WTC11 (cell line): ENCODE measurements around the gene TEKTIP1. TPM values are rescaled to one million over a fixed set of nuclear protein-coding genes. Genes with fewer than 3 reads are reported as not detected.

Source experiments
- ATAC-seq: fragments of 200-7000 bp; cut with Tn5 transposase; 2 replicates; pipeline ENCODE4 v1.10.0; 2021; ENCODE audit warnings: mild to moderate bottlenecking, moderate library complexity
- CTCF ChIA-PET: fragments of 300-600 bp; sonication (Branson Sonifier 250); formaldehyde crosslinking; loops from one replicate; lab custom pipeline; 2021; ENCODE audit warnings: antibody characterized with exemption; lab: Charles Lee
- POLR2A ChIA-PET: fragments of 350-600 bp; sonication (Branson Sonifier 250); formaldehyde crosslinking; loops from one replicate; lab custom pipeline; 2021; ENCODE audit warnings: antibody characterized with exemption; lab: Charles Lee
- DNase-seq: peaks from one replicate; pipeline ENCODE4 v3.0.0; 2021; ENCODE audit warnings: low spot score
- H3K27ac Mint-ChIP-seq: 2 replicates; pipeline ENCODE4 v1.8.0; 2021; ENCODE audit warnings: mixed read lengths
- H3K27me3 Mint-ChIP-seq: 2 replicates; pipeline ENCODE4 v1.8.0; 2021; ENCODE audit warnings: low read depth, mild to moderate bottlenecking, moderate library complexity, mixed read lengths
- H3K36me3 Mint-ChIP-seq: 2 replicates; pipeline ENCODE4 v1.8.0; 2021; ENCODE audit warnings: mixed read lengths
- H3K4me1 Mint-ChIP-seq: 2 replicates; pipeline ENCODE4 v1.8.0; 2022; ENCODE audit warnings: mixed read lengths
- H3K4me3 Mint-ChIP-seq: 2 replicates; pipeline ENCODE4 v1.8.0; 2021; ENCODE audit warnings: mild to moderate bottlenecking, moderate library complexity, mixed read lengths
- H3K9me3 Mint-ChIP-seq: 2 replicates; pipeline ENCODE4 v1.8.0; 2021; ENCODE audit warnings: mixed read lengths
- CREB1 ChIP-seq: sonication (generic); formaldehyde crosslinking; IDR thresholded peaks from 2 replicates; pipeline ENCODE4 v1.8.0; 2023; ENCODE audit warnings: mild to moderate bottlenecking, missing genetic modification reagents
- CREM ChIP-seq: sonication (generic); formaldehyde crosslinking; IDR thresholded peaks from 2 replicates; pipeline ENCODE4 v1.8.1; 2022; ENCODE audit warnings: mild to moderate bottlenecking, missing genetic modification reagents, moderate library complexity
- FOXK1 ChIP-seq: sonication (generic); formaldehyde crosslinking; IDR thresholded peaks from 2 replicates; pipeline ENCODE4 v1.8.0; 2022; ENCODE audit warnings: mild to moderate bottlenecking, moderate library complexity, missing genetic modification reagents
- GTF2I ChIP-seq: fragments of 250-450 bp; sonication (Bioruptor Pico); conservative IDR thresholded peaks from 2 replicates; pipeline ENCODE4 v1.4.0; 2021; ENCODE audit warnings: mild to moderate bottlenecking
- JAZF1 ChIP-seq: fragments of 250-450 bp; sonication (Bioruptor Pico); IDR thresholded peaks from 2 replicates; pipeline ENCODE4 v1.9.0; 2021; ENCODE audit warnings: moderate library complexity, mild to moderate bottlenecking, inconsistent platforms
- MYBL2 ChIP-seq: sonication (generic); formaldehyde crosslinking; IDR thresholded peaks from 2 replicates; pipeline ENCODE4 v1.8.1; 2023; ENCODE audit warnings: mild to moderate bottlenecking, moderate library complexity, missing genetic modification reagents
- NFATC4 ChIP-seq: fragments of 250-450 bp; sonication (Bioruptor Pico); IDR thresholded peaks from 2 replicates; pipeline ENCODE4 v1.9.0; 2021; ENCODE audit warnings: mild to moderate bottlenecking
- NFE2L1 ChIP-seq: sonication (generic); formaldehyde crosslinking; IDR thresholded peaks from 2 replicates; pipeline ENCODE4 v1.8.1; 2023; ENCODE audit warnings: missing genetic modification reagents
- OVOL2 ChIP-seq: fragments of 250-450 bp; sonication (Bioruptor Pico); IDR thresholded peaks from 2 replicates; pipeline ENCODE4 v1.9.0; 2021; ENCODE audit warnings: mild to moderate bottlenecking, borderline replicate concordance
- RELA ChIP-seq: sonication (generic); formaldehyde crosslinking; IDR thresholded peaks from 2 replicates; pipeline ENCODE4 v1.8.1; 2022; ENCODE audit warnings: missing genetic modification reagents, mild to moderate bottlenecking, borderline replicate concordance
- SP1 ChIP-seq: sonication (generic); formaldehyde crosslinking; conservative IDR thresholded peaks from 2 replicates; pipeline ENCODE4 v1.8.1; 2022; ENCODE audit warnings: missing genetic modification reagents
- ZBTB21 ChIP-seq: sonication (generic); formaldehyde crosslinking; IDR thresholded peaks from 2 replicates; pipeline ENCODE4 v1.8.1; 2023; ENCODE audit warnings: mild to moderate bottlenecking, missing genetic modification reagents, borderline replicate concordance
- ZNF121 ChIP-seq: sonication (generic); formaldehyde crosslinking; IDR thresholded peaks from 2 replicates; pipeline ENCODE4 v1.8.0; 2023; ENCODE audit warnings: missing genetic modification reagents
- ZNF219 ChIP-seq: sonication (generic); formaldehyde crosslinking; IDR thresholded peaks from 2 replicates; pipeline ENCODE4 v1.8.0; 2023; ENCODE audit warnings: missing genetic modification reagents, mild to moderate bottlenecking, borderline replicate concordance
- ZNF416 ChIP-seq: fragments of 250-450 bp; sonication (Bioruptor Pico); IDR thresholded peaks from 2 replicates; pipeline ENCODE4 v1.9.0; 2021; ENCODE audit warnings: mild to moderate bottlenecking, inconsistent platforms
- total RNA-seq: library from RNA; stranded (reverse); gene quantifications from 3 replicates; pipeline ENCODE4 v1.2.3, GENCODE V29; 2021
- TF ChIP-seq, protein P1 (sequence below): fragments of 250-450 bp; sonication (Bioruptor Pico); IDR thresholded peaks from 2 replicates; pipeline ENCODE4 v2.1.2; 2022; ENCODE audit warnings: mild to moderate bottlenecking, moderate library complexity
- TF ChIP-seq, protein P2 (sequence below): sonication (generic); formaldehyde crosslinking; IDR thresholded peaks from 2 replicates; pipeline ENCODE4 v1.8.1; 2023; ENCODE audit warnings: mild to moderate bottlenecking, moderate library complexity, missing genetic modification reagents
- TF ChIP-seq, protein P3 (sequence below): sonication (generic); formaldehyde crosslinking; IDR thresholded peaks from 2 replicates; pipeline ENCODE4 v1.8.0; 2022; ENCODE audit warnings: mild to moderate bottlenecking, missing genetic modification reagents
- TF ChIP-seq, protein P4 (sequence below): fragments of 250-450 bp; sonication (Bioruptor Pico); conservative IDR thresholded peaks from 2 replicates; pipeline ENCODE4 v1.9.0; 2021; ENCODE audit warnings: mild to moderate bottlenecking
- TF ChIP-seq, protein P5 (sequence below): fragments of 250-450 bp; sonication (Bioruptor Pico); IDR thresholded peaks from 2 replicates; pipeline ENCODE4 v1.8.0; 2021; ENCODE audit warnings: mild to moderate bottlenecking
- TF ChIP-seq, protein P6 (sequence below): sonication (generic); formaldehyde crosslinking; conservative IDR thresholded peaks from 2 replicates; pipeline ENCODE4 v1.8.1; 2023; ENCODE audit warnings: mild to moderate bottlenecking, low read depth, missing genetic modification reagents, moderate library complexity
- TF ChIP-seq, protein P7 (sequence below): sonication (generic); formaldehyde crosslinking; IDR thresholded peaks from 2 replicates; pipeline ENCODE4 v1.8.1; 2022; ENCODE audit warnings: low read depth, mild to moderate bottlenecking, moderate library complexity, missing genetic modification reagents, borderline replicate concordance

Gene TEKTIP1
- total RNA-seq, 1 experiment from 2014 or later, result 6.3 TPM

DNA sequence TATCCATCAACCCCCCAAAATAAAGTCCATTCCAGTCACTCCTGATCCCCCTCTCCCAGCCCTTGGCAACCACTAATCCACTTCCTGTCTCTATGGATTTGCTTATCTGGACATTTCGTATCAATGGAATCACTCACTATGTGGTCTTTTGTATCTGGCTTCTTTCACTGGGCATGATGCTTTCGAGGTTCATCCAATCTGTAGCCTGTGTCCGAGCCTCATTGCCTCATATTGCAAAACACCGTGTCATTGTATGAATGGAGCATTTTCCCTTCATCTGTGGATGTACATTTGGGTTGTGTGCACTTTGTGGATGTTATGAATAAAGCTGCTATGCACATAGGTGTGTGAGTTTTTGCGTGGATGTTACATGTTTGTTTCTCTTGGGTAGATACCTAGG is 34.2 kb upstream of the TEKTIP1 start:
- CTCF ChIA-PET, result interaction anchor here (0.6 to 0.8 kb wide), 3 partner anchors 12 to 154 kb away, joined by 3 to 4 read pairs (median 3); no protein-coding TSS in a partner anchor
- H3K27ac Mint-ChIP-seq, result peak overlapping the region; percentile 34
- H3K4me1 Mint-ChIP-seq, result peaks cover 23% of the 10 kb centered on the region
- no peak for ATAC-seq
- POLR2A ChIA-PET, result no interaction called here
- H3K27me3 Mint-ChIP-seq, result no peaks in the 10 kb centered on the region; the same call in 1 of the 2 replicates
- peak overlapping the region; percentile 88 for H3K4me3 Mint-ChIP-seq
- TF ChIP-seq, protein P1, sequence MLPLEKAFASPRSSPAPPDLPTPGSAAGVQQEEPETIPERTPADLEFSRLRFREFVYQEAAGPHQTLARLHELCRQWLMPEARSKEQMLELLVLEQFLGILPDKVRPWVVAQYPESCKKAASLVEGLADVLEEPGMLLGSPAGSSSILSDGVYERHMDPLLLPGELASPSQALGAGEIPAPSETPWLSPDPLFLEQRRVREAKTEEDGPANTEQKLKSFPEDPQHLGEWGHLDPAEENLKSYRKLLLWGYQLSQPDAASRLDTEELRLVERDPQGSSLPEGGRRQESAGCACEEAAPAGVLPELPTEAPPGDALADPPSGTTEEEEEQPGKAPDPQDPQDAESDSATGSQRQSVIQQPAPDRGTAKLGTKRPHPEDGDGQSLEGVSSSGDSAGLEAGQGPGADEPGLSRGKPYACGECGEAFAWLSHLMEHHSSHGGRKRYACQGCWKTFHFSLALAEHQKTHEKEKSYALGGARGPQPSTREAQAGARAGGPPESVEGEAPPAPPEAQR (CRISPR knock-in tag), result no peak
- TF ChIP-seq SP1, result no peak
- TF ChIP-seq, protein P2, sequence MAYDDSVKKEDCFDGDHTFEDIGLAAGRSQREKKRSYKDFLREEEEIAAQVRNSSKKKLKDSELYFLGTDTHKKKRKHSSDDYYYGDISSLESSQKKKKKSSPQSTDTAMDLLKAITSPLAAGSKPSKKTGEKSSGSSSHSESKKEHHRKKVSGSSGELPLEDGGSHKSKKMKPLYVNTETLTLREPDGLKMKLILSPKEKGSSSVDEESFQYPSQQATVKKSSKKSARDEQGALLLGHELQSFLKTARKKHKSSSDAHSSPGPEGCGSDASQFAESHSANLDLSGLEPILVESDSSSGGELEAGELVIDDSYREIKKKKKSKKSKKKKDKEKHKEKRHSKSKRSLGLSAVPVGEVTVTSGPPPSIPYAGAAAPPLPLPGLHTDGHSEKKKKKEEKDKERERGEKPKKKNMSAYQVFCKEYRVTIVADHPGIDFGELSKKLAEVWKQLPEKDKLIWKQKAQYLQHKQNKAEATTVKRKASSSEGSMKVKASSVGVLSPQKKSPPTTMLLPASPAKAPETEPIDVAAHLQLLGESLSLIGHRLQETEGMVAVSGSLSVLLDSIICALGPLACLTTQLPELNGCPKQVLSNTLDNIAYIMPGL, result no peak
- TF ChIP-seq, protein P3, sequence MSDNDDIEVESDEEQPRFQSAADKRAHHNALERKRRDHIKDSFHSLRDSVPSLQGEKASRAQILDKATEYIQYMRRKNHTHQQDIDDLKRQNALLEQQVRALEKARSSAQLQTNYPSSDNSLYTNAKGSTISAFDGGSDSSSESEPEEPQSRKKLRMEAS (CRISPR knock-in tag), result no peak
- no peak for TF ChIP-seq OVOL2 (CRISPR knock-in tag)
- TF ChIP-seq, protein P4, sequence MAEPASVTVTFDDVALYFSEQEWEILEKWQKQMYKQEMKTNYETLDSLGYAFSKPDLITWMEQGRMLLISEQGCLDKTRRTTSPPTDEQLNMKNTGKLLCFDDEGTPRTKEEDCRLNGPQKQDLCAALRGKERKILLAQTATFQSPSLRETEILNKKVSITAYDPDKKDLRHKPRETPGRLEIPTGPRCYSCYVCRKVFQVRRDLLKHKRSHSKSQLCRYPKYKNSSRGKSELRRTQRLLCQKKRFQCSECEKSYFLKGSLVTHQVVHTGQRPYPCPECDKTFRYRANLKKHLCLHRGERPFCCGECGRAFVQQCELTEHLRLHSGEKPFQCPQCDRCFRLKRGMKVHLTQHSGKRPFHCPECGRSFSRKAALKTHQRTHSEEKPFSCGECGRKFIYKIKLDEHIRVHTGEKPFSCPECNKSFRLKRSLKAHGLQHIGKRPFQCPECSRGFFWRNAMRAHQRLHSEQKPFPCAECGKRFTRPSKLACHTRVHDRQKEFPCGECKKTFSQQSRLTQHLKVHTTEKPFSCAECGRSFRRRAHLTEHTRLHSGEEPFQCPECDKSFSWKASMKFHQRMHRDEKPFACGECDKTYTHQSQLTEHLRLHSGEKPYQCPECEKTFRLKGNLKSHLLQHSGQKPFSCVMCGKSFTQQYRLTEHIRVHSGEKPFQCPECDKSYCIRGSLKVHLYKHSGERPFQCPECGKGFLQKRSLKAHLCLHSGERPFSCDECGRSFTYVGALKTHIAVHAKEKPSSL (CRISPR knock-in tag), result no peak
- no peak for TF ChIP-seq ZNF121 (CRISPR knock-in tag)
- TF ChIP-seq, protein P5, sequence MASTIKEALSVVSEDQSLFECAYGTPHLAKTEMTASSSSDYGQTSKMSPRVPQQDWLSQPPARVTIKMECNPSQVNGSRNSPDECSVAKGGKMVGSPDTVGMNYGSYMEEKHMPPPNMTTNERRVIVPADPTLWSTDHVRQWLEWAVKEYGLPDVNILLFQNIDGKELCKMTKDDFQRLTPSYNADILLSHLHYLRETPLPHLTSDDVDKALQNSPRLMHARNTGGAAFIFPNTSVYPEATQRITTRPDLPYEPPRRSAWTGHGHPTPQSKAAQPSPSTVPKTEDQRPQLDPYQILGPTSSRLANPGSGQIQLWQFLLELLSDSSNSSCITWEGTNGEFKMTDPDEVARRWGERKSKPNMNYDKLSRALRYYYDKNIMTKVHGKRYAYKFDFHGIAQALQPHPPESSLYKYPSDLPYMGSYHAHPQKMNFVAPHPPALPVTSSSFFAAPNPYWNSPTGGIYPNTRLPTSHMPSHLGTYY, result no peak
- TF ChIP-seq MYBL2 (CRISPR knock-in tag), result no peak
- no peak for TF ChIP-seq FOXK1 (CRISPR knock-in tag)
- no peak for TF ChIP-seq CREM (CRISPR knock-in tag)
- TF ChIP-seq, protein P6, sequence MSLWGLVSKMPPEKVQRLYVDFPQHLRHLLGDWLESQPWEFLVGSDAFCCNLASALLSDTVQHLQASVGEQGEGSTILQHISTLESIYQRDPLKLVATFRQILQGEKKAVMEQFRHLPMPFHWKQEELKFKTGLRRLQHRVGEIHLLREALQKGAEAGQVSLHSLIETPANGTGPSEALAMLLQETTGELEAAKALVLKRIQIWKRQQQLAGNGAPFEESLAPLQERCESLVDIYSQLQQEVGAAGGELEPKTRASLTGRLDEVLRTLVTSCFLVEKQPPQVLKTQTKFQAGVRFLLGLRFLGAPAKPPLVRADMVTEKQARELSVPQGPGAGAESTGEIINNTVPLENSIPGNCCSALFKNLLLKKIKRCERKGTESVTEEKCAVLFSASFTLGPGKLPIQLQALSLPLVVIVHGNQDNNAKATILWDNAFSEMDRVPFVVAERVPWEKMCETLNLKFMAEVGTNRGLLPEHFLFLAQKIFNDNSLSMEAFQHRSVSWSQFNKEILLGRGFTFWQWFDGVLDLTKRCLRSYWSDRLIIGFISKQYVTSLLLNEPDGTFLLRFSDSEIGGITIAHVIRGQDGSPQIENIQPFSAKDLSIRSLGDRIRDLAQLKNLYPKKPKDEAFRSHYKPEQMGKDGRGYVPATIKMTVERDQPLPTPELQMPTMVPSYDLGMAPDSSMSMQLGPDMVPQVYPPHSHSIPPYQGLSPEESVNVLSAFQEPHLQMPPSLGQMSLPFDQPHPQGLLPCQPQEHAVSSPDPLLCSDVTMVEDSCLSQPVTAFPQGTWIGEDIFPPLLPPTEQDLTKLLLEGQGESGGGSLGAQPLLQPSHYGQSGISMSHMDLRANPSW (CRISPR knock-in tag), result no peak
- H3K9me3 Mint-ChIP-seq, result no peaks in the 10 kb centered on the region
- DNase-seq, result no peak
- H3K36me3 Mint-ChIP-seq, result peaks cover 8% of the 10 kb centered on the region; the same call in 1 of the 2 replicates

DNA sequence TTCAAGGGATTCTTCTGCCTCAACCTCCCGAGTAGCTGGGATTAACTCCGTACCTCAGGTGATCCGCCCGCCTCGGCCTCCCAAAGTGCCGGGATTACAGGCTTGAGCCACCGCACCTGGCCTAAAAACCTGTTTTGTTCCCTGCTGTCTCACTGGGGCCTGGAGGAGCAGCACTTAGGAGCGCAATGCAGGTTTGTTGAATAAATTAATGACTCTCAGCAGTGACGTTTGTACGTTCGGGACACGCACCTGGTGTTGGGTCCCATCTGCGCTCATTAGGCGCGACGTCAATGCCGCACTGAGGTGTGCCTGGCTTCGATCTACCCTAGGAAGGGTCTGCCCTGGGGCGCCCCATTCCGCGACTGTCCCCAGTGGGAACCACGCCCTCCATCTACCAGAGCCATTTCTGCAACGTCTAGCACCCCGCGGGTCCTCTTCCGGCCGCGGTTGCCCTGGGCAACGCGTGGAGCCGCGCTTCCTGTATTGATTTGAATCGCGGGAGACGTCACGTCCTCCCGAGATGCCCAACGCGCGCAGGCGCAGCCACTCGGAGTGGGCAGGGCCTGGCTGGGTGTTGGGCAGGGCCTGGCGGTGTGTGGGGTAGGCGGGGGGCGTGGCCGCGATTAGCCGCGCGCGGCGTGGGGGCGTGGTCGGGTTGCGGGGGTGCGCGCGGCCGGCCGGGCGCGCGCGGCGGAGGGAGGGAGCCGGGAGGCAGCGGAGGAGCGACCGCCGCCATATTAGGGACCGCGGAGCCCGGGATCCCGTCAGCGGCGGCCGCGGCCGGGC is 33.2 kb upstream of the TEKTIP1 start, which contains the start of gene FZR1:
Gene FZR1 (plus strand): TSS at position 714 of the 786 bp plus-strand sequence. CDS start 16,679 bp downstream, outside the sequence.
- H3K4me3 Mint-ChIP-seq, result peak within 1 kb of the TSS; percentile 88
- H3K36me3 Mint-ChIP-seq, result peaks cover 12% of the 10 kb centered on the region; the same call in 1 of the 2 replicates
- H3K27me3 Mint-ChIP-seq, result no peaks in the 10 kb centered on the region; the same call in 1 of the 2 replicates
- CTCF ChIA-PET, result interaction anchor here (0.6 to 1.4 kb wide), 3 partner anchors 70 to 155 kb away, joined by 3 to 6 read pairs (median 4); no protein-coding TSS in a partner anchor
- H3K4me1 Mint-ChIP-seq, result peaks cover 21% of the 10 kb centered on the region
- POLR2A ChIA-PET, result no interaction called here
- peak within 1 kb of the TSS; percentile 99 for H3K27ac Mint-ChIP-seq
- ATAC-seq, result peak; percentile 84
- peak; percentile 97 for DNase-seq
- no peaks in the 10 kb centered on the region for H3K9me3 Mint-ChIP-seq
- TF ChIP-seq CREB1 (CRISPR knock-in tag), result peak; percentile 35
- TF ChIP-seq, protein P7, sequence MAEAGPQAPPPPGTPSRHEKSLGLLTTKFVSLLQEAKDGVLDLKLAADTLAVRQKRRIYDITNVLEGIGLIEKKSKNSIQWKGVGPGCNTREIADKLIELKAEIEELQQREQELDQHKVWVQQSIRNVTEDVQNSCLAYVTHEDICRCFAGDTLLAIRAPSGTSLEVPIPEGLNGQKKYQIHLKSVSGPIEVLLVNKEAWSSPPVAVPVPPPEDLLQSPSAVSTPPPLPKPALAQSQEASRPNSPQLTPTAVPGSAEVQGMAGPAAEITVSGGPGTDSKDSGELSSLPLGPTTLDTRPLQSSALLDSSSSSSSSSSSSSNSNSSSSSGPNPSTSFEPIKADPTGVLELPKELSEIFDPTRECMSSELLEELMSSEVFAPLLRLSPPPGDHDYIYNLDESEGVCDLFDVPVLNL (CRISPR knock-in tag), result peak; percentile 76; the same call in 1 of the 2 replicates
- TF ChIP-seq SP1, result peak; percentile 91
- TF ChIP-seq NFE2L1 (CRISPR knock-in tag), result no peak
- TF ChIP-seq CREM (CRISPR knock-in tag), result peak; percentile 93
- no peak for TF ChIP-seq GTF2I (CRISPR knock-in tag)
- TF ChIP-seq JAZF1, result no peak
- no peak for TF ChIP-seq NFATC4 (CRISPR knock-in tag)
- no peak for TF ChIP-seq ZNF219
- no peak for TF ChIP-seq ZBTB21
- no peak for TF ChIP-seq RELA (CRISPR knock-in tag)
- peak; percentile 100 for TF ChIP-seq MYBL2 (CRISPR knock-in tag)
- TF ChIP-seq ZNF416 (CRISPR knock-in tag), result 0 out of 2 replicates have a peak, but pooled peaks have one; percentile 23
